Natural killer cell (primary cell): ENCODE results near the gene MSI2. TPM values are rescaled to one million over a fixed set of nuclear protein-coding genes. Genes with fewer than 3 reads are reported as not detected.

ENCODE experiments used
- ATAC-seq, 3 donors: fragments of 150-1000 bp in 2 of 3; fragments of 200-7000 bp in 1 of 3; cut with Tn5 transposase; 1 replicate in 1 of 3; 2 replicates in 2 of 3; pipeline ENCODE4 v1.10.0; 2021; ENCODE audit warnings: mild to moderate bottlenecking in 2 of 3, moderate library complexity in 2 of 3
- DNase-seq, 2 donors: peaks; one replicate each; pipeline versions ENCODE4 v3.0.0 to v3.0.0-alpha.2; 2013 to 2021; ENCODE audit warnings: mixed read lengths in 1 of 2
- H3K27ac ChIP-seq: one replicate; pipeline ENCODE4 v1.5.1; 2013; ENCODE audit warnings: mild to moderate bottlenecking, low read length
- H3K27me3 ChIP-seq: one replicate; pipeline ENCODE4 v1.6.1; 2013; ENCODE audit warnings: low read length; ENCODE audit not compliant: control insufficient read depth, insufficient read depth
- H3K36me3 ChIP-seq: one replicate; pipeline ENCODE4 v1.6.1; 2013; ENCODE audit warnings: low read length; ENCODE audit not compliant: control insufficient read depth, insufficient read depth
- H3K4me1 ChIP-seq: one replicate; pipeline ENCODE4 v1.6.1; 2013; ENCODE audit warnings: low read length; ENCODE audit not compliant: control insufficient read depth, insufficient read depth
- H3K4me3 ChIP-seq: one replicate; pipeline ENCODE4 v1.5.1; 2013; ENCODE audit warnings: low read length
- H3K9me3 ChIP-seq: one replicate; pipeline ENCODE4 v1.6.1; 2013; ENCODE audit warnings: low read length; ENCODE audit not compliant: control insufficient read depth, insufficient read depth
- H3K27ac Mint-ChIP-seq, 2 donors: one replicate each; pipeline ENCODE4 v1.8.0; 2022; ENCODE audit warnings: mild to moderate bottlenecking in 2 of 2, mixed read lengths in 2 of 2, moderate library complexity in 1 of 2
- H3K27me3 Mint-ChIP-seq, 2 donors: one replicate each; pipeline ENCODE4 v1.8.0; 2022; ENCODE audit warnings: low read depth in 2 of 2, mixed read lengths in 2 of 2
- H3K36me3 Mint-ChIP-seq: one replicate; pipeline ENCODE4 v1.8.0; 2022; ENCODE audit warnings: mixed read lengths
- H3K4me1 Mint-ChIP-seq, 2 donors: one replicate each; pipeline ENCODE4 v1.8.0; 2022; ENCODE audit warnings: mixed read lengths in 2 of 2
- H3K4me3 Mint-ChIP-seq: one replicate; pipeline ENCODE4 v1.8.0; 2022; ENCODE audit warnings: mild to moderate bottlenecking, moderate library complexity, mixed read lengths
- H3K9me3 Mint-ChIP-seq, 2 donors: one replicate each; pipeline ENCODE4 v1.8.0; 2022; ENCODE audit warnings: mixed read lengths in 2 of 2
- WGBS: methylation state at CpG from one replicate; pipeline ENCODE4 v1.1.7; 2013; ENCODE audit warnings: missing lambda C conversion rate; ENCODE audit not compliant: insufficient coverage; 5-methylcytosine and 5-hydroxymethylcytosine counted together
- intact Hi-C: fragments of 100-400 bp; cut with micrococcal nuclease; formaldehyde crosslinking; loops from one replicate; pipeline ENCODE4 v1.14.2; 2022
- total RNA-seq, 4 donors: library from RNA; stranded (reverse); fragments of 120-200 nt in 1 of 4; gene quantifications; one replicate each; pipeline versions ENCODE4 v1.2.3 to v1.2.4, GENCODE V29; 2013 to 2022
- TF ChIP-seq, protein P1 (sequence below): fragments of 200-600 bp; IDR thresholded peaks from one replicate; pipeline ENCODE4 v1.8.0; 2022; ENCODE audit warnings: antibody characterized with exemption

Gene MSI2
- total RNA-seq, 3 donors from 2014 or later (not counting 1 experiment from before 2014, with no cell fraction given), result 95.5 to 145 (median 96.8) TPM

DNA sequence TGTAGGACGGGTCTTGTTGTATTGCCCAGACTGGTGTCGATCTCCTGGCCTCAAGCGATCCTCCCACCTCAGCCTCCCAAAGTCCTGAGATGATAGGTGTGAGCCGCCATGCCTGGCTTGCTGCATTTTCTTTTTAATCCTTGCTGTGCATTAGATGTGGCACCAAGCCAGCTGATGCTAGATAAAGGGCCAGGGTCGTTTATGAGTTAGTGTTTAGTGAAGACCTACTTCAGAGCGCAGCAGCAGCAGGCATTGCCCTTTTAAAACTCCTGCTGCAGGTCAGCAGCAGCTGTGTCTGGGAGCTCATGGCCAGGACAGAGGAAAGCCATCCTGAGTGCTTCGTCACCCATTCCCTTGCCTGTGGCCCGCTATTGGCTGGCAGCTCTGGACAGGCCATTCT, 251.5 kb downstream of the MSI2 start:
- H3K36me3 ChIP-seq, result no peaks in the 10 kb centered on the region
- Mint-ChIP-seq H3K27me3 (no peaks in the 10 kb centered on the region), H3K36me3 (no peaks in the 10 kb centered on the region), H3K9me3 (no peaks in the 10 kb centered on the region), H3K4me1 (peaks cover 9 to 10% of the 10 kb centered on the region in 2 donors), H3K27ac (no peak overlapping the region), H3K4me3 (no peak overlapping the region)
- DNase-seq, result no peak
- H3K9me3 ChIP-seq, result no peaks in the 10 kb centered on the region
- H3K27ac ChIP-seq, result no peak overlapping the region
- 86% methylated on average over 7 of the region's 8 CpGs for WGBS
- no peaks in the 10 kb centered on the region for H3K27me3 ChIP-seq
- ATAC-seq, result no peak
- no peaks in the 10 kb centered on the region for H3K4me1 ChIP-seq
- TF ChIP-seq, protein P1, sequence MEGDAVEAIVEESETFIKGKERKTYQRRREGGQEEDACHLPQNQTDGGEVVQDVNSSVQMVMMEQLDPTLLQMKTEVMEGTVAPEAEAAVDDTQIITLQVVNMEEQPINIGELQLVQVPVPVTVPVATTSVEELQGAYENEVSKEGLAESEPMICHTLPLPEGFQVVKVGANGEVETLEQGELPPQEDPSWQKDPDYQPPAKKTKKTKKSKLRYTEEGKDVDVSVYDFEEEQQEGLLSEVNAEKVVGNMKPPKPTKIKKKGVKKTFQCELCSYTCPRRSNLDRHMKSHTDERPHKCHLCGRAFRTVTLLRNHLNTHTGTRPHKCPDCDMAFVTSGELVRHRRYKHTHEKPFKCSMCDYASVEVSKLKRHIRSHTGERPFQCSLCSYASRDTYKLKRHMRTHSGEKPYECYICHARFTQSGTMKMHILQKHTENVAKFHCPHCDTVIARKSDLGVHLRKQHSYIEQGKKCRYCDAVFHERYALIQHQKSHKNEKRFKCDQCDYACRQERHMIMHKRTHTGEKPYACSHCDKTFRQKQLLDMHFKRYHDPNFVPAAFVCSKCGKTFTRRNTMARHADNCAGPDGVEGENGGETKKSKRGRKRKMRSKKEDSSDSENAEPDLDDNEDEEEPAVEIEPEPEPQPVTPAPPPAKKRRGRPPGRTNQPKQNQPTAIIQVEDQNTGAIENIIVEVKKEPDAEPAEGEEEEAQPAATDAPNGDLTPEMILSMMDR, result no peak
- H3K4me3 ChIP-seq, result no peak overlapping the region
- intact Hi-C loops, result no loop called here

DNA sequence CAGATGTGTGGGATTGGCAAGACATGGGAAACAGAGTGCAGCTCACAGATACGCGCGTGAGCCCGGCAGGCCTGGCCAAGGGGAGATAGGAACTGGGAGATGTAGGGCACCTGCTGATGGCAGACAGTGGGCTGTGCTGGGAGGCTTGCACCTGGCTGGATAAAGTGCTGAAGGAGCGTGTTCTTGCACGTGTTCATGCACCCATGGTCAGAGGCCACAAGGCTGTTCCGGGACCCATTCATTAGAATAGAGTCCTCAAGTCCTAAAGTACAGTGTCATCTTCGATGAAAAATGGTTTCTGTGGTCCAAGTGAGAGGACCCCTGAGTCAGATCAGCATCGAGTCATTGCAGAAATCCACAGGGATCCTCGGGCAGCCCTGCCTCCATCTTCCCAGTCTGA, 252.3 kb downstream of the MSI2 start:
- H3K27me3 Mint-ChIP-seq, result no peaks in the 10 kb centered on the region
- intact Hi-C loops, result no loop called here

DNA sequence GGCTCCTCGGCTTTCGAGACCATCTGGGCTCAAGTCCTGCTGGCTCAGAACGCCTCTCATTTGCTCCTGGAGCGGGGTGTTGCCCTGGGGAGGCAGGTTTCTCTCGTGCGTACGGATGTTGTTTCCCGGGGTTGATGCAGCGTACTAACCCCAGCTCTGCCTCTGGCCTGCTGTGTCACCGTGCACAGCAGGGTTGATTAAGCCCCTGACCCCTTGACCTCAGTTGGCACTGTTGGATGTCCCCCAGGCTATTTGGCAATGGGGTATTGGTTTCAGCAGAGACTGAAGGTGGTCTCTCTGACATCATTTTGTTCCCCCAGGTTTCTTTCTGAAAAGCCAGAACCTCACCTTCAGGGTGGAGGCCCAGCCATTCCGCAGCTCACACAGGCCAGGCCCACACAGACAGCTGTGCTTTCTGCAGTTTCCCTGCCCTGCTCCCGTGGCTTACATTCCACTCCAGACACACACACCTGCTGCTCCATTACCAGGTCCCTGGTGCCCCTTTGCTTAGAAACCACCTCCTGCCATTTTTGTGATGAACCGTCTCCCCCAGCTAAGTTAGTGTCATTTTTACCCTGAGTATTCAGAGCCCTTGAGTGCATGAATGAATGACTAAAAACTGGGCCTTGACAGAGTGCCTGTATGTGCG, 255.3 kb downstream of the MSI2 start:
- Histone ChIP-seq H3K4me1 (no peaks in the 10 kb centered on the region), H3K27me3 (no peaks in the 10 kb centered on the region), H3K36me3 (no peaks in the 10 kb centered on the region), H3K27ac (no peak overlapping the region), H3K4me3 (no peak overlapping the region), H3K9me3 (no peaks in the 10 kb centered on the region)
- Mint-ChIP-seq H3K27ac (no peak overlapping the region), H3K36me3 (no peaks in the 10 kb centered on the region), H3K9me3 (no peaks in the 10 kb centered on the region), H3K4me1 (peaks cover 4 to 5% of the 10 kb centered on the region in 2 donors), H3K4me3 (no peak overlapping the region), H3K27me3 (no peaks in the 10 kb centered on the region)
- DNase-seq (no peak), ATAC-seq (no peak)
- intact Hi-C loops, result no loop called here
- WGBS, result 96% methylated on average over 14 of the region's 14 CpGs
- TF ChIP-seq, protein P1, result no peak

More for the DNA sequence above, 252.3 kb downstream of the MSI2 start:
- Histone ChIP-seq H3K27ac (no peak overlapping the region), H3K4me1 (no peaks in the 10 kb centered on the region), H3K27me3 (no peaks in the 10 kb centered on the region), H3K4me3 (no peak overlapping the region), H3K36me3 (no peaks in the 10 kb centered on the region), H3K9me3 (no peaks in the 10 kb centered on the region)
- no peak overlapping the region for H3K4me3 Mint-ChIP-seq
- DNase-seq, result no peak
- H3K9me3 Mint-ChIP-seq, result no peaks in the 10 kb centered on the region
- ATAC-seq, result no peak
- no peaks in the 10 kb centered on the region for H3K36me3 Mint-ChIP-seq
- WGBS, result 85% methylated on average over 10 of the region's 10 CpGs
- TF ChIP-seq, protein P1, result no peak
- H3K27ac Mint-ChIP-seq, result no peak overlapping the region
- peaks cover 9 to 10% of the 10 kb centered on the region in 2 donors for H3K4me1 Mint-ChIP-seq

DNA sequence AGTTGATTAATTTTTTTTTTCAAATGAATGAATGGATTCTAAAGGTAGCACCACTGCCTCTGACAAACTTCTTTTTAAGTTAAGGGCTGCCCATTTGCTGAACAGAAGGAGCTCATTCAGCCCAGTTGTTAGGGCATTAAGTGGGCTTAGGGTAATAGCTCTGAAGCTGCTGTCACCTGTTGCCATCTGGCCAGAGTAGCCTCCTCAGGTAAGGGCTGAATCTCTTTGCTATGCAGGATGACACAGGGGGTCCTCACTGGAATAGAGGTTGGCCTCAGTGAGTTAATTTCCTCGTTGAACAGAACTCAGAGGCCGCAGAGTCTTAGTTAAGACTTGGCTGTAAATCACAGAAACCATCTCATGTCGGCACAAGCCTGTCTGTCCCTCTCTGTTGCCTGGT, 255.9 kb downstream of the MSI2 start:
- no peak overlapping the region for H3K27ac ChIP-seq
- no peaks in the 10 kb centered on the region for H3K36me3 Mint-ChIP-seq
- no peaks in the 10 kb centered on the region for H3K27me3 Mint-ChIP-seq
- ATAC-seq (no peak), DNase-seq (no peak)
- no peaks in the 10 kb centered on the region for H3K36me3 ChIP-seq
- TF ChIP-seq, protein P1, result no peak
- WGBS, result 92% methylated on average over 3 of the region's 3 CpGs
- H3K27me3 ChIP-seq, result no peaks in the 10 kb centered on the region
- H3K4me3 ChIP-seq, result no peak overlapping the region
- intact Hi-C loops, result no loop called here
- H3K9me3 Mint-ChIP-seq, result no peaks in the 10 kb centered on the region
- H3K4me1 Mint-ChIP-seq, result peaks cover 4 to 5% of the 10 kb centered on the region in 2 donors
- H3K4me3 Mint-ChIP-seq, result no peak overlapping the region
- no peak overlapping the region for H3K27ac Mint-ChIP-seq
- no peaks in the 10 kb centered on the region for H3K4me1 ChIP-seq
- H3K9me3 ChIP-seq, result no peaks in the 10 kb centered on the region
